Suprapubic skin (tissue), 4 donors: Measurements from ENCODE around the gene ATP23. TPM values are rescaled to one million over a fixed set of nuclear protein-coding genes. Genes with fewer than 3 reads are reported as not detected.

Source experiments
- DNase-seq, 2 donors: peaks; one replicate each; pipeline ENCODE4 v3.0.0-alpha.2; 2019; ENCODE audit warnings: low spot score in 2 of 2
- H3K27ac ChIP-seq: fragments of 200-600 bp; sonication (generic); one replicate; pipeline ENCODE4 v1.5.1; 2019
- H3K27me3 ChIP-seq: fragments of 200-600 bp; sonication (generic); one replicate; pipeline ENCODE4 v1.5.1; 2019
- H3K36me3 ChIP-seq: fragments of 200-600 bp; sonication (generic); one replicate; pipeline ENCODE4 v1.5.1; 2019
- H3K4me1 ChIP-seq: fragments of 200-600 bp; sonication (generic); one replicate; pipeline ENCODE4 v1.5.1; 2019
- H3K4me3 ChIP-seq: fragments of 200-600 bp; sonication (generic); one replicate; pipeline ENCODE4 v1.5.1; 2019; ENCODE audit warnings: mild to moderate bottlenecking
- H3K9me3 ChIP-seq: fragments of 200-600 bp; sonication (generic); one replicate; pipeline ENCODE4 v1.5.1; 2019
- EP300 ChIP-seq: sonication (generic); formaldehyde crosslinking; IDR thresholded peaks from one replicate; pipeline ENCODE4 v1.6.1; 2017; ENCODE audit warnings: antibody characterized with exemption
- POLR2A ChIP-seq, 2 donors: fragments of 450-650 bp; IDR thresholded peaks; one replicate each; pipeline ENCODE4 v1.6.1; 2017; ENCODE audit warnings: antibody characterized with exemption in 2 of 2, mild to moderate bottlenecking in 2 of 2, moderate library complexity in 2 of 2
- POLR2AphosphoS5 ChIP-seq, 3 donors: sonication (generic); formaldehyde crosslinking; IDR thresholded peaks; one replicate each; pipeline ENCODE4 v1.6.1; 2017; ENCODE audit warnings: antibody characterized with exemption in 3 of 3
- WGBS: methylation state at CpG from one replicate; pipeline ENCODE4 v1.1.5; 2018; 5-methylcytosine and 5-hydroxymethylcytosine counted together
- total RNA-seq, 4 donors: library from RNA; depleted of rRNA; stranded (reverse); fragments of >200 nt; gene quantifications; one replicate each; pipeline ENCODE4 v1.1.0, GENCODE V29; 2016
- TF ChIP-seq, protein P1 (sequence below), 2 donors: fragments of 200-600 bp in 1 of 2; fragments of 450-650 bp in 1 of 2; sonication (generic) in 1 of 2; IDR thresholded peaks; one replicate each; pipeline ENCODE4 v1.5.1; 2016 to 2019; ENCODE audit warnings: antibody characterized with exemption in 2 of 2, mild to moderate bottlenecking in 1 of 2, moderate library complexity in 1 of 2

Gene ATP23
- total RNA-seq, 4 donors from 2014 or later, result 4.4 to 12.0 (median 7.5) TPM

DNA sequence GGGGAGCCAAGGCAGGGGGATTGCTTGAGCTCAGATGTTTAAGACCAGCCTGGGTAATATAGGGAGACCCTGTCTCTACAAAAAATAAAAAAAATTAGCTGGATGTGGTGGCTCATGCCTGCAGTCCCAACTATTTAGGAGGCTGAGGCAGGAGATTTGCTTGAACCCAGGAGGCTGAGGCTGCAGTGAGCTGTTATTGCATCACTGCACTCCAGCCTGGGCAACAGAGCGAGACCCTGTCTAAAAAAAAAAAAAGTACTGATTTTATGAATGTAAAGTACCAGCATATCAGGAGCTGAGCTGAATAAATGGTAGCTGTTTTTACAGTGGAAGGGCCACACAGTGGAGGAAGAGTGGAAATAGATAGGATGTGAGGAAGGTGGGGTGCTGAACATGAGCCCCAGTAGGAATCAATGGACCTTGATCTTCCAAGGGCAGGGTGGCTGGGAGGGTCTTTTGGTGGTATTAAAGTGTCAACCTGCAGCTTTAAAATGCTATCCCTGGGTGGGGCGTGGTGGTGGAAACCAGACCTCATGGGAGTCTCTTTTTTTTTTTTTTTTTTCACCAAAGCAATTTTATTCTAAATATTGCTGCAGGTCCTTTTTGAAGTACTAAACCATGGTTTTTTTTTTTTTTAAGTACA is 2.2 kb downstream of the ATP23 start:
- Histone ChIP-seq H3K27me3 (no peaks in the 10 kb centered on the region), H3K9me3 (no peaks in the 10 kb centered on the region), H3K4me3 (no peak overlapping the region), H3K4me1 (peaks cover 21% of the 10 kb centered on the region), H3K36me3 (no peaks in the 10 kb centered on the region), H3K27ac (no peak overlapping the region)
- DNase-seq, result no peak
- WGBS, result 91% methylated on average over 2 of the region's 2 CpGs
- no peak for TF ChIP-seq POLR2AphosphoS5 (IDR thresholded peaks at IDR 0.05)
- TF ChIP-seq, protein P1, sequence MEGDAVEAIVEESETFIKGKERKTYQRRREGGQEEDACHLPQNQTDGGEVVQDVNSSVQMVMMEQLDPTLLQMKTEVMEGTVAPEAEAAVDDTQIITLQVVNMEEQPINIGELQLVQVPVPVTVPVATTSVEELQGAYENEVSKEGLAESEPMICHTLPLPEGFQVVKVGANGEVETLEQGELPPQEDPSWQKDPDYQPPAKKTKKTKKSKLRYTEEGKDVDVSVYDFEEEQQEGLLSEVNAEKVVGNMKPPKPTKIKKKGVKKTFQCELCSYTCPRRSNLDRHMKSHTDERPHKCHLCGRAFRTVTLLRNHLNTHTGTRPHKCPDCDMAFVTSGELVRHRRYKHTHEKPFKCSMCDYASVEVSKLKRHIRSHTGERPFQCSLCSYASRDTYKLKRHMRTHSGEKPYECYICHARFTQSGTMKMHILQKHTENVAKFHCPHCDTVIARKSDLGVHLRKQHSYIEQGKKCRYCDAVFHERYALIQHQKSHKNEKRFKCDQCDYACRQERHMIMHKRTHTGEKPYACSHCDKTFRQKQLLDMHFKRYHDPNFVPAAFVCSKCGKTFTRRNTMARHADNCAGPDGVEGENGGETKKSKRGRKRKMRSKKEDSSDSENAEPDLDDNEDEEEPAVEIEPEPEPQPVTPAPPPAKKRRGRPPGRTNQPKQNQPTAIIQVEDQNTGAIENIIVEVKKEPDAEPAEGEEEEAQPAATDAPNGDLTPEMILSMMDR (IDR thresholded peaks at IDR 0.05), result no peak
- no peak for TF ChIP-seq EP300
- no peak for TF ChIP-seq POLR2A (IDR thresholded peaks at IDR 0.05)

DNA sequence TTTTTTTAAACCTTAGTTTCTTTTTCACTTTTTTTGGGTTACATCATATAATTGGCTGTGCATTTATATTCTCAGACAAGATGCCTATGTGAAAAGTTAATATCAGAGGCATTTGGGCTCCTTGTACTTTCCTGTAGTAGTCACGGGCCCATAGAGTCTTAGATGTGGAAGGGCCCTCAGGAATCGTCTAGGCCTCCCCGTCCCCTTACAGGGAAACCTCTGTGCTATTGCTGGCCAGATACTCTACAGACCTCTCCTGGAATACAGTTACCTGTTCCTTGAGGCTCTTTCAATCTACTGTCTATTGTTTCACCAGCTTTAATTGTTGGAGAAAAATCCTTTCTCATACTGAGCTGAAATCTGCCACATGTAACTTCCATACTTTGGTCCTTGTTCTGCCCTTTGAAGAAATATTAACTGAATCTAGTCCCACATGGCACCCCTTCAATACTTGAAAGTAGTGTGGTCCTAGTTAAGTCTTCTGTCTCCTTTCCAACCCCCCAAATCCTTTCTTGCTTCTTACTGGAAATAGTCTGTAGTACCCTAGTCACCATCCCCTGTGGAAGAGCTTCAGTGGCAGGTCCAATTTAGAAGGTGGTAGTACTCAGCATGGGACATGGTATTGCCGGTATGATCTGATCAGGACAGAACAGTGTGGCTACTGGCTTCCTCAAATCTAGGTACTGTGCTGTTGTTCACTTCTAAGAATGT is 3.1 kb downstream of the ATP23 start:
- Histone ChIP-seq H3K27ac (no peak overlapping the region), H3K4me1 (peaks cover 21% of the 10 kb centered on the region), H3K36me3 (peaks cover 4% of the 10 kb centered on the region), H3K4me3 (no peak overlapping the region), H3K27me3 (no peaks in the 10 kb centered on the region), H3K9me3 (no peaks in the 10 kb centered on the region)
- DNase-seq, result no peak
- WGBS, result 91% methylated on average over 4 of the region's 4 CpGs
- TF ChIP-seq EP300 (no peak), POLR2A (IDR thresholded peaks at IDR 0.05) (no peak), POLR2AphosphoS5 (IDR thresholded peaks at IDR 0.05) (no peak)
- TF ChIP-seq, protein P1 (IDR thresholded peaks at IDR 0.05), result no peak

DNA sequence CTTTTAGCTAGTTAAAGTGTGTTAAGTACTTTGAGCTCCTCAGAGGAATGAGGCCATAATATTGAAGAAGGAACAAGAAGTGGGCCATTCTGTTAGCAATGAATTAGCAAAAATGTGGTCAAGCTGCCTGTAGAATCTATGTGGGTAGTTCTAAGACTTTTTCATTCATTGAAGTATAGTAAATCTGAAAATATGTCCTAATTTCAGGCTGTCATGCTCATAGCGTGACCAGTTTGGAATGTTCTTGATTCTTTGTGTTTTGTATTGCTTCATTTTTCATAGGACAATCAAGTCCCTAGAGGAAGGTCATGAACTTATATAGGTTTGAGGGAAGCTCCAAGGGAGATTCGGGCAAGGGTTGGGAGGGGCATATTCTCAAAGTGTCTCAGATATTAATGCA is 11.4 kb downstream of the ATP23 start:
- no peaks in the 10 kb centered on the region for H3K4me1 ChIP-seq
- H3K36me3 ChIP-seq, result peaks cover 63% of the 10 kb centered on the region
- no peak overlapping the region for H3K27ac ChIP-seq
- WGBS, result 92% methylated on average over 2 of the region's 2 CpGs
- H3K27me3 ChIP-seq, result no peaks in the 10 kb centered on the region
- no peak for DNase-seq
- TF ChIP-seq EP300 (no peak), POLR2AphosphoS5 (IDR thresholded peaks at IDR 0.05) (no peak), POLR2A (IDR thresholded peaks at IDR 0.05) (no peak)
- TF ChIP-seq, protein P1 (IDR thresholded peaks at IDR 0.05), result no peak
- H3K9me3 ChIP-seq, result no peaks in the 10 kb centered on the region
- H3K4me3 ChIP-seq, result no peak overlapping the region

DNA sequence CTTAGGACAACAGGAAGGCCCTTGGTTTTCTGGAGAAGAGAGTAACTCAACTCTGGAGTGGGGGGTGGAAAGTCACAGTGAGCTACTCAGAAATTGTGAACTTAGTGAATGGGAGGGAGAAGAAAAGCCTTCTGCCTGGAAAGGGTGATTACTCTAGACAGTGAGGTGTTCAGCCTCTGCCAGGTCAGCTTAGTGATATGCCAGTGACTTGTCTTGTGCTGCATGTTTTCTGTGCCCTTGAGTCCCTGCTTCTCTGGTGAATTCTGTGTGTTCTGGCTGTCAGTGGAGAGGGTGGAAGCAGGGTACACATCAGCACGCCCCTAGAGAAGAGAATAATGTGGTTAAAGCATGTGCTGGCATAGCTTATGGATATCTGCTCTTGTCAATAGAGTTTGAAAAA is 13.4 kb downstream of the ATP23 start:
- no peak overlapping the region for H3K27ac ChIP-seq
- WGBS, result 97% methylated on average over 1 of the region's 1 CpG
- H3K9me3 ChIP-seq, result peaks cover under 1% of the 10 kb centered on the region
- H3K27me3 ChIP-seq, result no peaks in the 10 kb centered on the region
- TF ChIP-seq POLR2AphosphoS5 (IDR thresholded peaks at IDR 0.05) (no peak), EP300 (no peak), POLR2A (IDR thresholded peaks at IDR 0.05) (no peak)
- TF ChIP-seq, protein P1 (IDR thresholded peaks at IDR 0.05), result no peak
- no peak for DNase-seq
- H3K4me1 ChIP-seq, result no peaks in the 10 kb centered on the region
- peaks cover 68% of the 10 kb centered on the region for H3K36me3 ChIP-seq
- H3K4me3 ChIP-seq, result no peak overlapping the region

DNA sequence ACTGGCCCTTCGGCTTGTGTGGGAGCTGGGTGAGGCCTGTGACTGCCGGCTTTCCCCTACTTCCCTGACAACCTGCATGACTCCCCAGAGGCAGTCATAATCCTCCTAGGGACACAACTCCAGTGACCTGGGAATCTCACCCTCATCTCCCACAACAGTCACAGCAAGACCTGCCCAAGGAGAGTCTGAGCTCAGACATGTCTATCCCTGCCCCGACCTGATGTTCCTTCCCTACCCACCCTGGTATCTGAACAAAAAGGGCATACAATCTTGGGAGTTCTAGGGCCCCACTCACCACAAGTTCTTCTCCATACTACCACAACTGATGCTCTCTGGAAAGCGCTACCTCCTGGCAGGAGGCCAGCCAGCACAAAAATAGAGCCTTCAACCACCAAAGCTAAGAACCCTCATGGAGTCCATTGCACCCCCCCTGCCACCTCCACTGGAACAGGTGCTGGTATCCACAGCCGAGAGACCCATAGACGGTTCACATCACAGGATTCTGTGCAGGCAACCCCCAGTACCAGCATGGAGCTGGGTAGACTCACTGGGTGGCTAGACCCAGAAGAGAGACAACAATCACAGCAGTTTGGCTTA is 16.8 kb downstream of the ATP23 start:
- no peak for DNase-seq
- peaks cover 47% of the 10 kb centered on the region for H3K36me3 ChIP-seq
- peaks cover 13% of the 10 kb centered on the region for H3K9me3 ChIP-seq
- no peaks in the 10 kb centered on the region for H3K27me3 ChIP-seq
- no peak overlapping the region for H3K4me3 ChIP-seq
- WGBS, result 96% methylated on average over 6 of the region's 6 CpGs
- no peaks in the 10 kb centered on the region for H3K4me1 ChIP-seq
- H3K27ac ChIP-seq, result no peak overlapping the region
- TF ChIP-seq POLR2AphosphoS5 (IDR thresholded peaks at IDR 0.05), result no peak
- TF ChIP-seq, protein P1 (IDR thresholded peaks at IDR 0.05), result no peak
- no peak for TF ChIP-seq EP300
- TF ChIP-seq POLR2A (IDR thresholded peaks at IDR 0.05), result no peak
